Measurements from ENCODE around the gene LAG3. TPM values are rescaled to one million over a fixed set of nuclear protein-coding genes. Genes with fewer than 3 reads are reported as not detected.

The LAG3 gene
- total RNA-seq, 2 donors from 2014 or later: 3.8 to 4.6 TPM

DNA sequence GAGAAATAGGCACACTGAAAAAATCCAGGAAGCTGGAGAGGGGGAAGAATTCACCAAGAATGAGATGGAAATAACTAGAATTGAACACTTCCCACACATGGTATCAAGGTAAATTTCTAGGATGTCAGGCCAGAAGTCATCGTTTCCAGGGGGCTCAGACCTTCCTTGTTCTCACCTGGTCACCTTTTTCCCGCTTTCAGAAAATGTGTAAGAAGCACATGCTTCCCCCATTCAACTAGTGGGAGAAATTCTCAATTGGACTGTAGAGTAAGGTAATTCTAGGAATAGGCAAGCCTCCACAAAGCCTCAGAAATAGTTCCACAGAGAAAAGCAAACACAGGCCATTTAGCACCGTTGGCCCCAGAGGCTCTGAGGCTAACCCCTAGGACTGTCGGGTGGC is 8.9 kb upstream of the LAG3 start:
- no peak for DNase-seq
- peaks cover 51% of the 10 kb centered on the region for H3K27me3 Mint-ChIP-seq
- peaks cover 32% of the 10 kb centered on the region for H3K4me1 Mint-ChIP-seq
- H3K27ac Mint-ChIP-seq: no peak overlapping the region
- H3K9me3 ChIP-seq (ENCODE audit: control insufficient read depth, low read length, poor library complexity, severe bottlenecking): no peaks in the 10 kb centered on the region
- H3K36me3 Mint-ChIP-seq (ENCODE audit: low read depth): peaks cover 11% of the 10 kb centered on the region
- no peak for ATAC-seq
- H3K4me3 Mint-ChIP-seq: no peak overlapping the region

- peak overlapping the region; percentile 11 for H3K27ac Mint-ChIP-seq
- DNase-seq: peak in 2 of 3 donors; percentile 31 to 47
- peak; percentile 83 for ATAC-seq
- H3K36me3 Mint-ChIP-seq (ENCODE audit: low read depth): peaks cover 11% of the 10 kb centered on the region
- peaks cover 28% of the 10 kb centered on the region for H3K4me1 Mint-ChIP-seq
- H3K9me3 ChIP-seq (ENCODE audit: control insufficient read depth, low read length, poor library complexity, severe bottlenecking): no peaks in the 10 kb centered on the region
- peak overlapping the region; percentile 57 for H3K4me3 Mint-ChIP-seq
- H3K27me3 Mint-ChIP-seq: peaks cover 56% of the 10 kb centered on the region
These were observed 8.1 kb upstream of the LAG3 start for GRCh38 chr12:6764011-6764828.

DNA sequence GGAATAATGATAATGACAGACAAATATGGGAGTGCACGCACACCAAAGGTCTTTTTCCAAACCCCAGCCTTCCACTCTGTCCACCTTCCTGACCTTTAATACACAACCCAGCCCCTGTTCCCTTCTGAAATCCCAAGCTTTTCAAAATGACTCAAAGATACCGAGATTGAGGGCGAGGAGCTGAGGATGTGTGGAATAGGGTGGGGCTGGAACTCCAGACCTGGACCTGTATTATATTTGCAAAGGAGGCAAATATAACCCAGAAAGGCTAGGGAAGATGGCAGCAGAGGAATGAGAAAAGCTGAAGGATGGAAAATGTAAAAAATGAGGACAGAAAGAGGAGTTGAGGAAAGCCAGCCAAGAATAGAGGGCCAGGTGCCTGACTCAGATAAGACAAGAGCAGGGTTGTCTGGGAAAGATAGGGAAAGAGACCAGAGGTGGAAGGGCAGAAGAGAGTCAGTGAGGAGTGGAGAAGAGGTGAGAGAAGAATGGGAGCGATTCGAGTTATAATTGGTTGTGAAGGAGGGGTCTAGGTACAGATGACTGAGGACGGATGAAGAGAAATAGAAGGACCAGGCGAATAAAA is 7.2 kb upstream of the LAG3 start:
- peaks cover 52% of the 10 kb centered on the region for H3K27me3 Mint-ChIP-seq
- H3K9me3 ChIP-seq (ENCODE audit: control insufficient read depth, low read length, poor library complexity, severe bottlenecking): no peaks in the 10 kb centered on the region
- H3K4me1 Mint-ChIP-seq: peaks cover 28% of the 10 kb centered on the region
- H3K27ac Mint-ChIP-seq: peak overlapping the region; percentile 60
- peaks cover 11% of the 10 kb centered on the region for H3K36me3 Mint-ChIP-seq (ENCODE audit: low read depth)
- ATAC-seq: no peak
- peak overlapping the region; percentile 93 for H3K4me3 Mint-ChIP-seq
- DNase-seq: no peak

- Mint-ChIP-seq H3K27me3 (peaks cover 54% of the 10 kb centered on the region), H3K4me3 (peak within 1 kb of the TSS; percentile 95), H3K4me1 (peaks cover 31% of the 10 kb centered on the region), H3K36me3 (ENCODE audit: low read depth) (peaks cover 11% of the 10 kb centered on the region), H3K27ac (peak within 1 kb of the TSS; percentile 60)
- DNase-seq (peak in 1 of 3 donors; percentile 32), ATAC-seq (peak; percentile 5)
- H3K9me3 ChIP-seq (ENCODE audit: control insufficient read depth, low read length, poor library complexity, severe bottlenecking): no peaks in the 10 kb centered on the region
These were observed 6.4 kb upstream of the LAG3 start, which contains the start of gene PTMS for GRCh38 chr12:6765634-6766581. Gene PTMS, plus strand, starts transcription at chr12:6766363. Its CDS starts 343 bp downstream, at chr12:6766706.

DNA sequence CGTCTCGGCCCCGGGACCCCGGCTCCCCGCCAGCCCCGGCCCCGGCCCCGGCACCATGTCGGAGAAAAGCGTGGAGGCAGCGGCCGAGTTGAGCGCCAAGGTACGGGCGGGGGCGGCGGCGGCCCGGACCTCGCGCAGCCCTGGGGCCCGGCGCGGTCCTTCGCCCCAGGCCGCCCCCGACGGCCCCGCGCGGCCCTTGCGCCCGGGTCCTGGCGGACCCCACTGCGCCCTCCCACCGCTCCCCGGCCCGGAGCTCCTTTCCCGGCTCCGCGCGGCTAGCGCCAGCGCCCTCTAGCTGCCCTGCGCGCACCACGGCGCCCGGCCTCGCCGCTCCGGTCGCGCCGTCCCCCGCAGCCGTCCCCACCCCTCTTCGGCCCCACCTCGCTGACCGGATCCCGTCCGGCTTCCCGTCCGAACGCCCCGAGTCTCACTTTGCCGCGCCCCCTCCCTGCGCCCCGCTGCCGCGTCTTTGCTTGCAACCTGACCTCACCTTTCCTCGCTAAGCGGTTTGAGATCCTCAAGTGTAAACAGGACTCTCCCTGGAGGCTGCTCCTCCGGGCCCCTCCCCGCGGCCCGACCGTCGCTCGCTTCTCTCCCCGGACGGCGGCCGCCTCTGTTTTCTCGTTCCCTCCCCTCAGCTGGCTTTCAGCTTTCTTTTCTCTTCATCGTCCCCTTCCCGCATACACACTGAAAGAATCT is 5.5 kb upstream of the LAG3 start:
- peak overlapping the region; percentile 95 for H3K4me3 Mint-ChIP-seq
- peaks cover 37% of the 10 kb centered on the region for H3K4me1 Mint-ChIP-seq
- peak; percentile 42 to 56 (median 45) for DNase-seq
- H3K36me3 Mint-ChIP-seq (ENCODE audit: low read depth): peaks cover 9% of the 10 kb centered on the region
- peaks cover 62% of the 10 kb centered on the region for H3K27me3 Mint-ChIP-seq
- ATAC-seq: peak; percentile 76
- H3K27ac Mint-ChIP-seq: no peak overlapping the region
- H3K9me3 ChIP-seq (ENCODE audit: control insufficient read depth, low read length, poor library complexity, severe bottlenecking): no peaks in the 10 kb centered on the region

- peak overlapping the region; percentile 95 for H3K4me3 Mint-ChIP-seq
- no peaks in the 10 kb centered on the region for H3K9me3 ChIP-seq (ENCODE audit: control insufficient read depth, low read length, poor library complexity, severe bottlenecking)
- peaks cover 55% of the 10 kb centered on the region for H3K27me3 Mint-ChIP-seq
- H3K36me3 Mint-ChIP-seq (ENCODE audit: low read depth): peaks cover 12% of the 10 kb centered on the region
- ATAC-seq: no peak
- H3K27ac Mint-ChIP-seq: peak overlapping the region; percentile 72
- no peak for DNase-seq
- H3K4me1 Mint-ChIP-seq: peaks cover 41% of the 10 kb centered on the region
These were observed 4.7 kb upstream of the LAG3 start for GRCh38 chr12:6767353-6768319.

- no peak for ATAC-seq
- peak overlapping the region; percentile 72 for H3K27ac Mint-ChIP-seq
- peaks cover 45% of the 10 kb centered on the region for H3K4me1 Mint-ChIP-seq
- DNase-seq: no peak
- H3K27me3 Mint-ChIP-seq: peaks cover 54% of the 10 kb centered on the region
- H3K36me3 Mint-ChIP-seq (ENCODE audit: low read depth): peaks cover 12% of the 10 kb centered on the region
- no peak overlapping the region for H3K4me3 Mint-ChIP-seq
- no peaks in the 10 kb centered on the region for H3K9me3 ChIP-seq (ENCODE audit: control insufficient read depth, low read length, poor library complexity, severe bottlenecking)
These were observed 3.8 kb upstream of the LAG3 start for GRCh38 chr12:6768437-6768914.

DNA sequence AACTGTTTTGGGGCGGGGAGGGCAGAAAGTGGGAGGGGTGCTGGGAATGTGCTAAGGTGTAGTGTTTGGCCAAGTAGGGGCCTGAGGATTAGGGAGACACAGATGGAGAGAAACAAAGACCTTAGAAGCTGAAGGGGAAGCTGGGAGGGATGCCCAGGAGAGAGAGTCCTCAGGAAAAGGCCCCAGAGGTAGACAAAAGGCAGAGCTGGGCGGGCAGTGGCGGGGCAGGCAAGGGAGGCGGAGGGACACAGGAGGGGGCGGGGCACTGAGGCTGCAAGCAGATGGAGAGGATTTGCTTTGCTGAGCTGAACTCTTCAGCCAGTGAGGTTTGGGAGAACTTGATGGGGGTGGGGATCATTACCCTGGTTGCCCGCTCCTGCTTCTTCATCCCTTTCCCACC is 3.3 kb upstream of the LAG3 start:
- H3K27me3 Mint-ChIP-seq: peaks cover 54% of the 10 kb centered on the region
- ATAC-seq: no peak

GRCh38 chr12:6769666-6770065 is 2.7 kb upstream of the LAG3 start:
- no peak for DNase-seq
- H3K4me1 Mint-ChIP-seq: peaks cover 40% of the 10 kb centered on the region
- no peak overlapping the region for H3K27ac Mint-ChIP-seq
- H3K27me3 Mint-ChIP-seq: peaks cover 54% of the 10 kb centered on the region
- peak overlapping the region; percentile 70 for H3K4me3 Mint-ChIP-seq
- no peak for ATAC-seq
- H3K9me3 ChIP-seq (ENCODE audit: control insufficient read depth, low read length, poor library complexity, severe bottlenecking): no peaks in the 10 kb centered on the region
- peaks cover 13% of the 10 kb centered on the region for H3K36me3 Mint-ChIP-seq (ENCODE audit: low read depth)

More for the DNA sequence above, 3.3 kb upstream of the LAG3 start:
- Mint-ChIP-seq H3K4me1 (peaks cover 45% of the 10 kb centered on the region), H3K27ac (no peak overlapping the region), H3K36me3 (ENCODE audit: low read depth) (peaks cover 12% of the 10 kb centered on the region), H3K4me3 (no peak overlapping the region)
- no peaks in the 10 kb centered on the region for H3K9me3 ChIP-seq (ENCODE audit: control insufficient read depth, low read length, poor library complexity, severe bottlenecking)
- DNase-seq: no peak

- Mint-ChIP-seq H3K36me3 (ENCODE audit: low read depth) (peaks cover 15% of the 10 kb centered on the region), H3K27me3 (peaks cover 54% of the 10 kb centered on the region), H3K4me1 (peaks cover 42% of the 10 kb centered on the region), H3K27ac (no peak overlapping the region), H3K4me3 (no peak overlapping the region)
- H3K9me3 ChIP-seq (ENCODE audit: control insufficient read depth, low read length, poor library complexity, severe bottlenecking): no peaks in the 10 kb centered on the region
- DNase-seq: no peak
- no peak for ATAC-seq
These were observed 2.2 kb upstream of the LAG3 start for GRCh38 chr12:6770094-6770493.

DNA sequence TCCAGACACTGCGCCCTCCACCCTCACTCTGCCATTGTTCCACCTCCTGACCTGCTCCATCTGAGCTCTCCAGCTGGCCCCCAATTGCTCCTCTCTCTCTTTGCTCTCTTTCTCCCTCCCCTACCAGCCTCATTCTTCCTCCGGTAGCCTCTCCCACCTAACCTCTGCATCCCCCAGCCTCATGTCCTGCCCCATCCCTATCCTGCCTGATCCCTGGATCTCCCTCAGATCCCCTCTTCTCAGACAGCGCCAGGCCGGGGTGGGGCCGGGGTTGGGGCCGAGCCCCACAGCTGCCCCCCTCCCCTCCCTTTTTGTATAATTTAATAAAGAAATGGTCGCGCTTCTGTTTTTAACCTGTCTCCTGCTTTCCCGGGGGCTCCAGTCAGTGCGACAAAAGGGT is 1.7 kb upstream of the LAG3 start:
- DNase-seq (no peak), ATAC-seq (no peak)
- Mint-ChIP-seq H3K27me3 (peaks cover 54% of the 10 kb centered on the region), H3K4me1 (peaks cover 39% of the 10 kb centered on the region), H3K4me3 (no peak overlapping the region), H3K27ac (peak overlapping the region; percentile 57), H3K36me3 (ENCODE audit: low read depth) (peaks cover 13% of the 10 kb centered on the region)
- no peaks in the 10 kb centered on the region for H3K9me3 ChIP-seq (ENCODE audit: control insufficient read depth, low read length, poor library complexity, severe bottlenecking)
